Upper lobe of right lung (tissue), 1 donor: ENCODE measurements around the gene BMP15. TPM values are rescaled to one million over a fixed set of nuclear protein-coding genes. Genes with fewer than 3 reads are reported as not detected.
A peak's percentile ranks its signal among the peaks of the same experiment; 100 is the strongest.

Experiments
- ATAC-seq: fragments of 200-7000 bp; cut with Tn5 transposase; one replicate; pipeline ENCODE4 v1.9.1; 2020; ENCODE audit warnings: mild to moderate bottlenecking, moderate library complexity
- DNase-seq: peaks from one replicate; pipeline ENCODE4 v3.0.0-alpha.2; 2020
- H3K27ac ChIP-seq: fragments of 200-600 bp; one replicate; pipeline ENCODE4 v1.8.0; 2022
- H3K27me3 ChIP-seq: fragments of 200-600 bp; one replicate; pipeline ENCODE4 v1.8.0; 2022; ENCODE audit warnings: mild to moderate bottlenecking
- H3K36me3 ChIP-seq: fragments of 200-600 bp; one replicate; pipeline ENCODE4 v1.8.0; 2022
- H3K4me1 ChIP-seq: fragments of 200-600 bp; one replicate; pipeline ENCODE4 v1.8.0; 2022
- H3K4me3 ChIP-seq: fragments of 200-600 bp; one replicate; pipeline ENCODE4 v1.8.0; 2022; ENCODE audit warnings: mild to moderate bottlenecking
- H3K9me3 ChIP-seq: fragments of 200-600 bp; one replicate; pipeline ENCODE4 v1.8.0; 2022
- intact Hi-C: fragments of 100-400 bp; cut with DNase I; formaldehyde crosslinking; loops from one replicate; pipeline ENCODE4 v1.11.0; 2022
- total RNA-seq: library from RNA; stranded (reverse); fragmentation: NEBNext Ultra II Directional; extraction: Animal tissue kit (Norgen Biotek cat#: 25700); gene quantifications from one replicate; pipeline ENCODE4 v1.2.1, GENCODE V29; 2021
- TF ChIP-seq, protein P1 (sequence below): fragments of 200-600 bp; IDR thresholded peaks from one replicate; pipeline ENCODE4 v1.8.0; 2022; ENCODE audit warnings: antibody characterized with exemption
- donor health status: DM: no; HTN: yes; CAD: no; lungs with severe emphysema.

The BMP15 gene
- total RNA-seq, 1 donor from 2014 or later, result not detected

DNA sequence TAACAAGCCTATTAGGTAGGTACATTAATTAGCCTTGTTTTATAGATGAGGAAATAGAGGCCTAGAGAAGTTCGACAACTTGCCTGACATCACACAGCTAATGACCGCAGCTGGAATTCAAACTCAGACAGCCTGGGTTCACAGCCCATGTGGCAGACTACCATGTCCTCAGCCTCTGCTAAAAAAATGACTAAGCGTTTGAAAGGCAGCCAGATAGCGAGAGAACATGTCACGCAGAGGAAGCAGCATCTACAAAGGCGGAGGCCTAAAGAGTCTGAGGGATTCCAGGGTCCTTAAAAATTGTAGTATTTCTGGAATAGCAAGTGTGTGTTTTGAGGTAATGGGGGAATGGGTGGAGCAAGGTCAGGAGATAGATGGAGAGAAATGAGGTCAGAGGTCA is 33.2 kb upstream of the BMP15 start:
- Histone ChIP-seq H3K27ac (no peak overlapping the region), H3K4me3 (no peak overlapping the region), H3K36me3 (no peaks in the 10 kb centered on the region), H3K9me3 (no peaks in the 10 kb centered on the region), H3K27me3 (no peaks in the 10 kb centered on the region), H3K4me1 (no peaks in the 10 kb centered on the region)
- no peak for ATAC-seq
- TF ChIP-seq, protein P1, sequence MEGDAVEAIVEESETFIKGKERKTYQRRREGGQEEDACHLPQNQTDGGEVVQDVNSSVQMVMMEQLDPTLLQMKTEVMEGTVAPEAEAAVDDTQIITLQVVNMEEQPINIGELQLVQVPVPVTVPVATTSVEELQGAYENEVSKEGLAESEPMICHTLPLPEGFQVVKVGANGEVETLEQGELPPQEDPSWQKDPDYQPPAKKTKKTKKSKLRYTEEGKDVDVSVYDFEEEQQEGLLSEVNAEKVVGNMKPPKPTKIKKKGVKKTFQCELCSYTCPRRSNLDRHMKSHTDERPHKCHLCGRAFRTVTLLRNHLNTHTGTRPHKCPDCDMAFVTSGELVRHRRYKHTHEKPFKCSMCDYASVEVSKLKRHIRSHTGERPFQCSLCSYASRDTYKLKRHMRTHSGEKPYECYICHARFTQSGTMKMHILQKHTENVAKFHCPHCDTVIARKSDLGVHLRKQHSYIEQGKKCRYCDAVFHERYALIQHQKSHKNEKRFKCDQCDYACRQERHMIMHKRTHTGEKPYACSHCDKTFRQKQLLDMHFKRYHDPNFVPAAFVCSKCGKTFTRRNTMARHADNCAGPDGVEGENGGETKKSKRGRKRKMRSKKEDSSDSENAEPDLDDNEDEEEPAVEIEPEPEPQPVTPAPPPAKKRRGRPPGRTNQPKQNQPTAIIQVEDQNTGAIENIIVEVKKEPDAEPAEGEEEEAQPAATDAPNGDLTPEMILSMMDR, result no peak
- intact Hi-C loops, result no loop called here
- no peak for DNase-seq

DNA sequence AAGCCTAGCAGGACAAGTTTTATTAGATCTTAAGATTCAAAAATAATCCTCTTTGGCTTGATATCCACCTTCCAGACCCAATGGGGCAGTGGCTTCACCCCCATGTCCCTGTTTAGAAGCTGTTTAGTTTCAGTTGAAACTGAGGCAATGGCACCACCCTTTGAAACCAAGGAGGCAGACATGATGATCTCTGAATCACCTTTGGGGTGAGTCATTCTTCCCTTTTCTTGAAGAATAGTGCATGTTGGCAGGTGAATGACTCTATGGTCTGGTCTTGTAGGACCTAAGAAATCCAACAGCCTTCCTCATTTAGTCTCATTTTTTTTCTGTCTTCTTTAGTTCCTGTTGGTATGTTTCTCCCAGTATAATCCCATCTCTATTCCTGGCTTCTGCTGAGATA is 29.5 kb upstream of the BMP15 start:
- Histone ChIP-seq H3K36me3 (no peaks in the 10 kb centered on the region), H3K4me3 (no peak overlapping the region), H3K27me3 (no peaks in the 10 kb centered on the region), H3K27ac (no peak overlapping the region), H3K9me3 (no peaks in the 10 kb centered on the region), H3K4me1 (no peaks in the 10 kb centered on the region)
- DNase-seq (no peak), ATAC-seq (no peak)
- intact Hi-C loops, result no loop called here
- TF ChIP-seq, protein P1, result no peak

DNA sequence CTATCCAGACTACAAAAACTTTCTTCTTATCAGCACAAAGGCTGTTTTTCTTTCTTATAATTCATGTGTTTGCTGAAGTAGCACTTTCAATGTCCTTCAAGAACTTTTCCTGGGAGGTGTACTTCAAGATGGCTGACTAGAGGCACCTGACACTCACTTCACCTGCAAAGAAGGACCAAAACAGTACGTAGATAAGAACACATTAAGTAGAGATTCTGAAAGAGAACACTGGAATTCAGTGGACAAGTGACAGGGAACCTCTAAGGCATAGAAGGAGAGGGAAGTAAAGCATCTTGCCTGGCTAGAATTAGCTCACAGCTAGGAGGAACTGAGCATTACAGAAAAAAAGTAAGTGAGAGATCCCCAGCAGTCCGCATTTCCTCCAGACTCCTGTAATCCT is 21.7 kb upstream of the BMP15 start:
- no peaks in the 10 kb centered on the region for H3K27me3 ChIP-seq
- TF ChIP-seq, protein P1, result no peak
- ATAC-seq (peak; percentile 50), DNase-seq (no peak)
- no peaks in the 10 kb centered on the region for H3K36me3 ChIP-seq
- intact Hi-C loops, result no loop called here
- H3K27ac ChIP-seq, result no peak overlapping the region
- H3K4me1 ChIP-seq, result no peaks in the 10 kb centered on the region
- H3K4me3 ChIP-seq, result no peak overlapping the region
- no peaks in the 10 kb centered on the region for H3K9me3 ChIP-seq

DNA sequence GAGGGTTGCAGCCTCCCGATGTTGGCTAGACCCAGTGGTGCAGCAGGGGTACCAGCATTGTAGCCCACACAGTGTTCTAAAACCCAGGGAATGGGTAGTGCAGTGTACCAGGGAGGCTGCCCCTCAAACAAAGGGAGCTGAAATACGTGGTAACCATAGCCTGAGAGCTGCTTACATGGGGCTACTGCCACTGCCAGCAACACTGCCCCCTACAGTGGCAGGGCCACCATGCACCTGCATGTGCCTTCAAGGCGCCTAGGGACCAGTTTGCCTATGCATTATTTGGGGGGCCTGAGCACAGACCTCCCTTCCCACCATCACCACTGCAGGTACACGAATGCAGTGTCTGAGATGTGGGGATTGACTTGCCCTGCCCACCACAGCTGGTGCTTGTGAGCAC is 21.0 kb upstream of the BMP15 start:
- intact Hi-C loops, result no loop called here
- ATAC-seq (no peak), DNase-seq (no peak)
- Histone ChIP-seq H3K9me3 (no peaks in the 10 kb centered on the region), H3K36me3 (no peaks in the 10 kb centered on the region), H3K4me3 (no peak overlapping the region), H3K27me3 (no peaks in the 10 kb centered on the region), H3K4me1 (no peaks in the 10 kb centered on the region), H3K27ac (no peak overlapping the region)
- TF ChIP-seq, protein P1, result no peak

DNA sequence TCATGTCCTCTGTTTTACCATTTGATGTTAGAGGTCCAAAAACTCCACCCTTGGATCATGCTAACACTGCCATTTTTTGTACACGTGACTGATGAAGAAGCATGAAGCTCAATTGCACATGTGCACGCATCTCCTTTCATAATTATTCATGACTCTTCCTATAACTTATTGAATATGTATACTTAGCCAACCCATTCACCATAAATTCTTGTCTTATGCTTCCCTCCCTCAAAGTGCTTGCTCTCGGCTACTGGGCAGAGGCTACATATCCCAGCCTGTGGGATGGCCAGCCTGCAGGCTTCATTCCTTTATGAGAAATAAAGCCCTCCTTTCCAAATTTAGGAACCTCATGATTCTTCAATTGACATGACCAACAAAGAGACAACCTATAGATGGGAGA is 17.5 kb upstream of the BMP15 start:
- intact Hi-C loops, result no loop called here
- Histone ChIP-seq H3K27ac (no peak overlapping the region), H3K4me3 (no peak overlapping the region), H3K27me3 (no peaks in the 10 kb centered on the region), H3K9me3 (no peaks in the 10 kb centered on the region), H3K4me1 (no peaks in the 10 kb centered on the region), H3K36me3 (no peaks in the 10 kb centered on the region)
- TF ChIP-seq, protein P1, result no peak
- ATAC-seq (no peak), DNase-seq (no peak)

DNA sequence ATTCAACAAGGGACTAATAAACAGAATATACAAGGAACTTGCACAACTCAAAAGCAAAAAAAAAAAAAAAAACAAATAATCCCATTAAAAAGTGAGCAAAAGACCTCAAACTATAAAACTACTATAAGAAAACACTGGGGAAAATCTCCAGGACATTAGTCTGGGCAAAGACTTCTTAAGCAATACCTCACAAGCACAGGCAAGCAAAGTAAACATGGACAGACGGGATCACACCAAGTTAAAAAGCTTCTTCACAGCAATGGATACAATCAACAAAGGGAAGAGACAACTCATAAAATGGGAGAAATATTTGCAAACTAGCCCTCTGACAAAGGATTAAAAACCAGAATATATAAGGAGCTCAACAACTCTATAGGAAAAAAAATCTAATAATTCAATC is 17.1 kb upstream of the BMP15 start:
- DNase-seq (no peak), ATAC-seq (no peak)
- TF ChIP-seq, protein P1, result no peak
- H3K36me3 ChIP-seq, result no peaks in the 10 kb centered on the region
- no peak overlapping the region for H3K4me3 ChIP-seq
- intact Hi-C loops, result no loop called here
- H3K27ac ChIP-seq, result no peak overlapping the region
- no peaks in the 10 kb centered on the region for H3K27me3 ChIP-seq
- H3K4me1 ChIP-seq, result no peaks in the 10 kb centered on the region
- H3K9me3 ChIP-seq, result no peaks in the 10 kb centered on the region
